ENCODE measurements around the gene ASAP3.
"Not testable (repeated sequence)": the region's sequence is repeated elsewhere in the genome, so short reads cannot be mapped to it uniquely, and the experiment has no call there.

ASAP3 gene

GRCh38 chr1:23383577-23384311, 100.2 kb downstream of the ASAP3 start:
- TF ChIP-seq CTCF (IDR thresholded peaks at IDR 0.05; ENCODE audit: low read depth, low read length) = no peak
- no peak overlapping the region for H3K4me3 ChIP-seq (ENCODE audit: low read depth, low read length)

- TF ChIP-seq CTCF (IDR thresholded peaks at IDR 0.05; ENCODE audit: low read depth, low read length) = no peak
- no peak overlapping the region for H3K4me3 ChIP-seq (ENCODE audit: low read depth, low read length)
Observed at GRCh38 chr1:23381233-23381885, 102.6 kb downstream of the ASAP3 start.

- no peak overlapping the region for H3K4me3 ChIP-seq (ENCODE audit: low read depth, low read length)
- TF ChIP-seq CTCF (IDR thresholded peaks at IDR 0.05; ENCODE audit: low read depth, low read length) = no peak
Observed at GRCh38 chr1:23380719-23381118, 103.3 kb downstream of the ASAP3 start.

- not testable (repeated sequence) for H3K4me3 ChIP-seq (ENCODE audit: low read depth, low read length)
Observed at GRCh38 chr1:23380236-23380635, 103.7 kb downstream of the ASAP3 start.
